UCSD-AML1 (cell line): ENCODE measurements around the gene TRIM69.
"Not testable (repeated sequence)": the region's sequence is repeated elsewhere in the genome, so short reads cannot be mapped to it uniquely, and the experiment has no call there.

Source experiments
- DNase-seq: peaks from one replicate; lab custom pipeline; 2025; ENCODE audit not compliant: unreplicated experiment; lab: John Stamatoyannopoulos, UW

The TRIM69 gene

GRCh38 chr15:44738340-44738984 is 2.1 kb downstream of the TRIM69 start:
- no peak for DNase-seq

DNA sequence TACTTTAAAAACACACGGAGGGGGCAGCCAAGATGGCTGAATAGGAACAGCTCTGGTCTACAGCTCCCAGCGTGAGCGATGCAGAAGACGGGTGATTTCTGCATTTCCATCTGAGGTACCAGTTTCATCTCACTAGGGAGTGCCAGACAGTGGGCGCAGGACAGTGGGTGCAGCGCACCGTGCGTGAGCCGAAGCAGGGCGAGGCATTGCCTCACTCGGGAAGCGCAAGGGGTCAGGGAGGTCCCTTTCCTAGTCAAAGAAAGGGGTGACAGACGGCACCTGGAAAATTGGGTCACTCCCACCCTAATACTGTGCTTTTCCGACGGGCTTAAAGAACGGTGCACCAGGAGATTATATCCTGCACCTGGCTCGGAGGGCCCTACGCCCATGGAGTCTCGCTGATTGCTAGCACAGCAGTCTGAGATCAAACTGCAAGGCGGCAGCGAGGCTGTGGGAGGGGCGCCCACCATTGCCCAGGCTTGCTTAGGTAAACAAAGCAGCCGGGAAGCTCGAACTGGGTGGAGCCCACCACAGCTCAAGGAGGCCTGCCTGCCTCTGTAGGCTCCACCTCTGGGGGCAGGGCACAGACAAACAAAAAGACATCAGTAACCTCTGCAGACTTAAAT is 3.0 kb downstream of the TRIM69 start:
- DNase-seq, result not testable (repeated sequence)

DNA sequence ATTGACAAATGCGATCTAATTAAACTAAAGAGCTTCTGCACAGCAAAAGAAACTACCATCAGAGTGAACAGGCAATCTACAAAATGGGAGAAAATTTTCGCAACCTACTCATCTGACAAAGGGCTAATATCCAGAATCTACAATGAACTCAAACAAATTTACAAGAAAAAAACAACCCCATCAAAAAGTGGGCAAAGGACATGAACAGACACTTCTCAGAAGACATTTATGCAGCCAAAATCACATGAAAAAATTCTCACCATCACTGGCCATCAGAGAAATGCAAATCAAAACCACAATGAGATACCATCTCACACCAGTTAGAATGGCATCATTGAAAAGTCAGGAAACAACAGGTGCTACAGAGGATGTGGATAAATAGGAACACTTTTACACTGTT is 7.1 kb downstream of the TRIM69 start:
- not testable (repeated sequence) for DNase-seq

DNA sequence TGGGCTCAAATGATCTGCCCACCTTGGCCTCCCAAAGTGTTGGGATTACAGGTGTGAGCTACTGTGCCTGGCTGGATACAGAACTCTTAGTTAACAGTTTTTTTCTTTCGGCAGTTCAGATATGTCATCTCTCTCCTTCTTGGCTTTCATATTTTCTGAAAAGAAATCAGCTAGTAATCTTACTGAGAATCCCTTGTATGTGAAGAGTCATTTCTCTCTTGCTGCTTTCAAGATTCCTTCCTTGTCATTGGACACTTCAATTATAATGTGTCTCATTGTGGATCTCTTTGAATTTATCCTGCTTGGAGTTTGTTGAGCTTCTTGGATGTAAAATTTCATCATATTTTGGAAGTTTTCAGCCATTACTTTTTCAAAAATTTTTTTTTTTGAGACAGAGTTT is 17.0 kb downstream of the TRIM69 start:
- DNase-seq, result no peak

DNA sequence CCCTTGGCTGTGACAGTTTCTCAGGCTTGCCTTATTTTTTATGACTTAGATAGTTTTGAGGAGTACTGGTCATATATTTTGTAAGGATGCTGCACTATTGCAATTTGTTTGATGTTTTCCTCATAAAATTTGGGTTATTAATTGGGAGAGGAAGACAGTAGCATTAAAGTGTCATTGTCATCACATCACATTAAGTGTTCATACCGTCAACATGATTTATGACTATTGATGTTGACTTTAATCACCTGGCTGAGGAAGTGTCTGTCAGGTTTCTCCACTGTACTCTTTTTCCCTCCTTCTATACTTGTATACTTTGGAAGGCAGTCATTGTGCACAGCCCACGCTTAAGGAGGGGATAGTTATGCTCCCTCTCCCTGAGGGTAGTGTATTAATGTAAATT is 26.9 kb downstream of the TRIM69 start:
- DNase-seq, result no peak

DNA sequence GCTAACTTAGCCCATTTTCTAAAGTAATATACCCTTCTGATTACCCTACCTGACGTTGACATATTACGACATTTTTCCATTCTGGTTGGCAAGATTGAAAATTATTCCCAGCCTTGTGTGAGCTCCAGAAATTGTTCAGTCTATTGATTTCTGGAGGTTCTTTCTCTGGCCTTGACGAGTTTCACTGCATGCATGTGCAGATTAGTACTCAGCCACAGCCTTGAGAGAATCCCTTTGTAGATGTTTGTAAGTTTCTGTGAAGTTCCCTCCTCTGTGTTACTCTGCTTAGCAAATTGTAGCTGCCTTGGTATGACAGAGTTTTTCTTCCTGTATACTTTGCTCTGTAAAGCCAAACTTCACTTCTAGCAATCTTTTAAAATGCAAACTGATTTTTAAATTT is 27.5 kb downstream of the TRIM69 start:
- no peak for DNase-seq

- no peak for DNase-seq
These were observed 28.7 kb downstream of the TRIM69 start for GRCh38 chr15:44765036-44765435.

- DNase-seq, result no peak
These were observed 33.2 kb downstream of the TRIM69 start for GRCh38 chr15:44769521-44769920.

DNA sequence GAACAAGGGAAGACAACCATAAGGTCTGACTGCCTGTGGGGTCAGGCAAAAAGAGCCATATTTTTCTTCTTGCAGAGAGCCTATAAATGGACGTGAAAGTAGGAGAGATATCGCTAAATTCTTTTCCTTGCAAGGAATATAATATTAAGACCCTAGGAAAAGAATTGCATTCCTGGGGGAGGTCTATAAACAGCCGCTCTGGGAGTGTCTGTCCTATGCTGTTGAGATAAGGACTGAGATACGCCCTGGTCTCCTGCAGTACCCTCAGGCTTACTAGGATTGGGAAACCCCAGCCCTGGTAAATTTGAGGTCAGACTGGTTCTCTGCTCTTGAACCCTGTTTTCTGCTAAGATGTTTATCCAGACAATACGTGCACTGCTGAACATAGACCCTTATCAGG is 34.4 kb downstream of the TRIM69 start:
- DNase-seq, result not testable (repeated sequence)

GRCh38 chr15:44775953-44776352 is 39.6 kb downstream of the TRIM69 start:
- no peak for DNase-seq

- no peak for DNase-seq
These were observed 43.4 kb downstream of the TRIM69 start for GRCh38 chr15:44779761-44780160.

DNA sequence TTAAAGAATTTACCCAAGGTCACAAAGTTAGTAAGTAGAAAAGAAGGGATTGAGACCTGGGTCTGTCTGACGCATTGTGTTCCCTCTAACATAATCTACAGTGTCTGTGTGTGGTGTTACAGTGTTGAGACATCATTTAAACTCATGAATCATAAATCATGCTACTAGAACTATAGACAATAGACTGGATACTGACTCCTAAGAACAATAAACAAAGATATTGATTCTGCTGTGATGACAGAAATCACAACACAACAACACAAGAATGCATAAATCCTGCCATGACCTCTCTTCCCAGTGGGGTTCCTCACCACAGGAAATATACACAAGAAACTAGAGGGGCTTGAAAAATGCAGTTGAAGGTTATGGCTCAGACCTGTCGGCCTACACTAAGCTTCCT is 44.3 kb downstream of the TRIM69 start:
- DNase-seq, result no peak

DNA sequence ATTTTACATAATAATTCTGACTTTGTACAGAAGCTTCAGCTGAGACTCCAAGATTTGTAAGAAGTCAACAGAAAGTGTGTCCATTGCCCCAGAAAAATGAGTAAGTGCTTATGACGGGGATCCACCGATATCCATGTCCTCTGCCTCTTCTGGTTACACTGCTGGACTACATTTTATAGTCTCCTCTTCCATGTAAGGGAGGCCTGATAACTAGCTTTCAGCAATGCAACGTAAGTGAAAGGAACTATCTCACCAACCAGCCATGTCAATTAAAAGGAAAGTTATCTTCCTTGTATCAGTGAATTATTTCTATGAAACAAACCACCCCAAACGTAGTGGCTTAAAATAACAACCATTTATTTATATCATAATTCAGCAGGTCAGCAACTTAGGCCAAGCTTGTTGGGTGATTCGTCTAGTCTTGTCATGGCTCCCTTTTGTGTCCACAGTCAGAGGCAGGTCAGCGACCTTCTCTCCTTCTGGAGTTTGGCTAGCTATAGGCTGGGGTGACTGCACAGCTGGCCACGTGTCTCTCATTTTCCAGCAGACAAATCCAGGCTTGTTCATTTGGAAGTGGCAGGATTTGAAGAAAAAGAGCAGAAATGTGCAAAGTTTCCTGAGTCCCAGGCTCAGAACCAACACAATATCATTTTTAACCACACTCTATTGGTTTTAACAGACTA is 44.9 kb downstream of the TRIM69 start:
- DNase-seq, result no peak

GRCh38 chr15:44782516-44782915 is 46.2 kb downstream of the TRIM69 start:
- no peak for DNase-seq

GRCh38 chr15:44784918-44785274 is 48.6 kb downstream of the TRIM69 start:
- not testable (repeated sequence) for DNase-seq

GRCh38 chr15:44788748-44789147 is 52.4 kb downstream of the TRIM69 start:
- DNase-seq, result no peak

- no peak for DNase-seq
These were observed 53.9 kb downstream of the TRIM69 start for GRCh38 chr15:44790215-44790614.

DNA sequence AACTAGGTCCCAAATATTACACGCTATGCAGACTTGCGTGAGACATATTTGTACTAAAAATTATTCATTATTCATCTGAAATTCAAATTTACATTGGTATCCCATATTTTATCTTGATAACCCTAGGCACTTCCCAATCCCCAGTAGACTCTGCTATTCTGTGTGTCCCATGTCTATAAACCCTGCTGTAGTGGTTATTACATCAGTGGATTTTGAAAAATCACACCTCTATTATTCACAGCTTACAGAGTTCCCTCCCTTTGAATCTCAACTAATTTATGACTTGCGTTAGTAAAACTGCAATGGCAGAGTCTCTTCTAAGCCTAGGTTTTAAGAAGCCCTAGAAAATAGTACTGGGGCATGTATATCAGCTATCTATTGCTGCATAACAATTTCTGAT is 54.3 kb downstream of the TRIM69 start:
- no peak for DNase-seq

DNA sequence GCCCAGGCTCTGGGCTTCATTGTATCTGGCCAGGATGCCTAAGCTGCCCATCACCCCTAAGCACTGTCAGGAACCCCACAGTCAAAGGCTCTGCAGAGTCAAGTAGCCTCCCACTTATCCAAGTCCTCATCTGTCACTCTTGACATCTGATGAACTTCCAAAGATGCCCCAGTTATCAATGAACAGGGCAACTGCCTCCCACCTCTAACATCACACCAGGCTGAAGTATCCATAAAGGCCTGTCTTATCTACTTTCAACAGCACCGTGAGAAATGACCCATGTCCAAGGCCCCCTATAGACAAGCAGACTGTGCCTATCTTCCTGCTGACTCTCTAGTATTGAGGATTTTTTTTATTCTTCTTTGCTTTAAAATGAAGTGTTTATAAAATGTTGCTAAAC is 56.4 kb downstream of the TRIM69 start:
- no peak for DNase-seq

DNA sequence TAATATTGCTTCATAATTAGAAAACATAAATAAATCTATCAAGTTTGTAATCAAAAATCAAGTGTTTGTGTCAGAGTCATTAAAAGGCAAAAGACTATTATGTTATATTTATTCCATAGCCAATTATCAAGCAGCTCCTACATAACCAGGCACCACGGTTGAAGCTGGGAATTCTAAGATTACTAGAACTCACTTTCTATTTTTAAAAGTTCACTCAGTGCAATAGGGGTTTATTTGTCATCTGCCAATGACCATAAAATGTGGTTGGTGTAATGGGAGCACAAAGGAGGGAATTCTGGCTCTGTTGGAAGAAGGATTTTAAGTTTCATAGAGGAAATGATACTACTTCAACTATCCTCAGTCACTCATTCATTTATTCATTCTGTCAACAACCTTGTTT is 57.7 kb downstream of the TRIM69 start:
- DNase-seq, result no peak

DNA sequence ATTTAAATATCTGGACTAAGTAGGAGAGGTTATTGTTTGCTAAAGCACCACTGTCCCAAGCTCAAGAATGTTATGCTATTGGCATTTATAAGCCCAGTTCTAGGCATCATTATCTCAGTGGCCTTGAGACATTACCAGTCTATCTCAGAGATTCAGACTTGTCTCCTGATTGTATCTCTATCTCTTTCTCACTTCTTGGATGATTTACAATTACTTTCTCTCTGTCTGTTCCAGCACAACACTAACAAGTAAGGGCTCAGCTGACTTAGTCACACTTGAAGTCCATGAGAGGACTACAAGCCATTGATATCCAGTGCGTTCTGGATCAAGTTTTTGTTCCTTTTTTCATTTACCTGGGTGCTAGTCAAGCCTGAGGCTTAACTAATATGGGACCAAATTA is 60.2 kb downstream of the TRIM69 start:
- DNase-seq, result no peak

- DNase-seq, result no peak
These were observed 62.5 kb downstream of the TRIM69 start for GRCh38 chr15:44798826-44799225.

DNA sequence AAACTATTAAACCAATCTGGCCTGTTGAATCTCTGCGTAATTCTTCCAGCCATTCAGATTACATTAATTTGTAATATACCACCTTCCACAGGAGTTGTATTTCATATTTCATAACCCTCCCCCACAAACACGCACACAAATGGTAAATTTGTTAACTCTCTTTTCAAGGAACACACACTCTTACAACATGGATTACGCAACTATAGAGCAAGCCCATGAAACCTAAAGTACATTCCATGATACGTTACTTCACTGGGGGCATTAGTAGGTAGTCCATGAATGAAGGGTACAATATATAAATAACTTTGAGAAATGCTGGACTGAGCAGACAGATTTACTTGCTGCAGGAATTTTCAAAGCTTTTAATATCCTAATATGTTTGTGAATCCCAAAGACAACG is 65.0 kb downstream of the TRIM69 start:
- DNase-seq, result no peak
